Peyer's patch (tissue), 4 donors: ENCODE measurements around the gene OAS2. TPM values are rescaled to one million over a fixed set of nuclear protein-coding genes. Genes with fewer than 3 reads are reported as not detected.
A peak's percentile ranks its signal among the peaks of the same experiment; 100 is the strongest.

Experiments
- DNase-seq, 3 donors: peaks; one replicate each; pipeline ENCODE4 v3.0.0-alpha.2; 2017 to 2019
- H3K27ac ChIP-seq, 4 donors: fragments of 200-600 bp; sonication (generic); one replicate each; pipeline ENCODE4 v1.5.1; 2016 to 2019
- H3K27me3 ChIP-seq, 2 donors: fragments of 200-600 bp; sonication (generic); one replicate each; pipeline ENCODE4 v1.5.1; 2019
- H3K36me3 ChIP-seq, 3 donors: fragments of 200-600 bp; sonication (generic); one replicate each; pipeline ENCODE4 v1.5.1; 2016 to 2019
- H3K4me1 ChIP-seq, 4 donors: fragments of 200-600 bp; sonication (generic); one replicate each; pipeline ENCODE4 v1.5.1; 2016 to 2019
- H3K4me3 ChIP-seq, 4 donors: fragments of 200-600 bp; sonication (generic); 1 replicate in 3 of 4; 2 replicates in 1 of 4; pipeline ENCODE4 v1.5.1; 2016 to 2019; ENCODE audit warnings: mild to moderate bottlenecking in 1 of 4
- H3K9me3 ChIP-seq, 4 donors: fragments of 200-600 bp; sonication (generic); one replicate each; pipeline ENCODE4 v1.5.1; 2016 to 2019; ENCODE audit warnings: mild to moderate bottlenecking in 1 of 4
- POLR2A ChIP-seq, 2 donors: fragments of 450-650 bp; IDR thresholded peaks; one replicate each; pipeline ENCODE4 v1.5.1; 2017; ENCODE audit warnings: antibody characterized with exemption in 2 of 2, mild to moderate bottlenecking in 2 of 2, moderate library complexity in 2 of 2
- total RNA-seq, 4 donors: library from RNA; depleted of rRNA; stranded (reverse); fragments of >200 nt; gene quantifications; one replicate each; pipeline ENCODE4 v1.1.0, GENCODE V29; 2016
- TF ChIP-seq, protein P1 (sequence below), 6 experiments: fragments of 450-650 bp in 4 of 6; fragments of 200-600 bp in 2 of 6; sonication (generic) in 1 of 6; IDR thresholded peaks; one replicate each; pipeline ENCODE4 v1.5.1; 2017 to 2019; ENCODE audit warnings: antibody characterized with exemption in 6 of 6, mild to moderate bottlenecking in 3 of 6, moderate library complexity in 1 of 6

OAS2 gene
- total RNA-seq, 4 donors from 2014 or later = 1.3 to 18.2 (median 3.5) TPM

- Histone ChIP-seq H3K36me3 (peaks cover 0 to 28% (median 0%) of the 10 kb centered on the region in 3 donors), H3K9me3 (no peaks in the 10 kb centered on the region), H3K27ac (no peak overlapping the region), H3K27me3 (no peaks in the 10 kb centered on the region), H3K4me3 (no peak overlapping the region), H3K4me1 (no peaks in the 10 kb centered on the region)
- peak in 1 of 3 donors; percentile 22 for DNase-seq
- TF ChIP-seq POLR2A (IDR thresholded peaks at IDR 0.05) = no peak
- TF ChIP-seq, protein P1, sequence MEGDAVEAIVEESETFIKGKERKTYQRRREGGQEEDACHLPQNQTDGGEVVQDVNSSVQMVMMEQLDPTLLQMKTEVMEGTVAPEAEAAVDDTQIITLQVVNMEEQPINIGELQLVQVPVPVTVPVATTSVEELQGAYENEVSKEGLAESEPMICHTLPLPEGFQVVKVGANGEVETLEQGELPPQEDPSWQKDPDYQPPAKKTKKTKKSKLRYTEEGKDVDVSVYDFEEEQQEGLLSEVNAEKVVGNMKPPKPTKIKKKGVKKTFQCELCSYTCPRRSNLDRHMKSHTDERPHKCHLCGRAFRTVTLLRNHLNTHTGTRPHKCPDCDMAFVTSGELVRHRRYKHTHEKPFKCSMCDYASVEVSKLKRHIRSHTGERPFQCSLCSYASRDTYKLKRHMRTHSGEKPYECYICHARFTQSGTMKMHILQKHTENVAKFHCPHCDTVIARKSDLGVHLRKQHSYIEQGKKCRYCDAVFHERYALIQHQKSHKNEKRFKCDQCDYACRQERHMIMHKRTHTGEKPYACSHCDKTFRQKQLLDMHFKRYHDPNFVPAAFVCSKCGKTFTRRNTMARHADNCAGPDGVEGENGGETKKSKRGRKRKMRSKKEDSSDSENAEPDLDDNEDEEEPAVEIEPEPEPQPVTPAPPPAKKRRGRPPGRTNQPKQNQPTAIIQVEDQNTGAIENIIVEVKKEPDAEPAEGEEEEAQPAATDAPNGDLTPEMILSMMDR (IDR thresholded peaks at IDR 0.05) = no peak
Observed at GRCh38 chr12:113002676-113003075, 24.4 kb downstream of the OAS2 start.

GRCh38 chr12:113003636-113004035 lies 25.3 kb downstream of the OAS2 start:
- TF ChIP-seq POLR2A (IDR thresholded peaks at IDR 0.05) = no peak
- TF ChIP-seq, protein P1 (IDR thresholded peaks at IDR 0.05) = no peak
- Histone ChIP-seq H3K27me3 (no peaks in the 10 kb centered on the region), H3K36me3 (peaks cover 0 to 26% (median 0%) of the 10 kb centered on the region in 3 donors), H3K27ac (no peak overlapping the region), H3K9me3 (no peaks in the 10 kb centered on the region), H3K4me3 (no peak overlapping the region), H3K4me1 (no peaks in the 10 kb centered on the region)
- peak in 1 of 3 donors; percentile 21 for DNase-seq

DNA sequence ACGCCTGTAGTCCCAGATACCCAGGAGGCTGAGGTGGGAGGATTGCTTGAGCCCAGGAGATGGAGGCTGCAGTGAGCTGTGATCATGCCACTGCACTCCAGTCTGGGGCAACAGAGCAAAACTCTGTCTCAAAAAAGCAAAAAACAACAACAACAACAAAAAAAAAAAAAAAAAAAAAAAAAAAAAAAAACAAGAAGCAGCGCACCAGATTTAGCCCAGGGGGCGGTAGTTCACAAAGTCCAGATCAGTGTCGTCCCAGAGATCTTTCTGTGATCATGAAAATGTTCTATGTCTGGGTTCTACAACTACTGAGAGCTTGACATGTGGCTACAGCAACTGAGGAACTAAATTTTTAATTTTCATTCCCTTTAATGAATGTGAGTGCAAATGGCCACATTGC lies 27.4 kb downstream of the OAS2 start:
- peak in 1 of 3 donors; percentile 8 for DNase-seq
- H3K4me3 ChIP-seq = no peak overlapping the region
- no peak overlapping the region for H3K27ac ChIP-seq
- no peak for TF ChIP-seq POLR2A (IDR thresholded peaks at IDR 0.05)
- TF ChIP-seq, protein P1 (IDR thresholded peaks at IDR 0.05) = peak in 1 of 6 experiments; percentile 9
- no peaks in the 10 kb centered on the region for H3K9me3 ChIP-seq
- peaks cover 0 to 47% (median 0%) of the 10 kb centered on the region in 3 donors for H3K36me3 ChIP-seq
- no peaks in the 10 kb centered on the region for H3K4me1 ChIP-seq
- no peaks in the 10 kb centered on the region for H3K27me3 ChIP-seq

DNA sequence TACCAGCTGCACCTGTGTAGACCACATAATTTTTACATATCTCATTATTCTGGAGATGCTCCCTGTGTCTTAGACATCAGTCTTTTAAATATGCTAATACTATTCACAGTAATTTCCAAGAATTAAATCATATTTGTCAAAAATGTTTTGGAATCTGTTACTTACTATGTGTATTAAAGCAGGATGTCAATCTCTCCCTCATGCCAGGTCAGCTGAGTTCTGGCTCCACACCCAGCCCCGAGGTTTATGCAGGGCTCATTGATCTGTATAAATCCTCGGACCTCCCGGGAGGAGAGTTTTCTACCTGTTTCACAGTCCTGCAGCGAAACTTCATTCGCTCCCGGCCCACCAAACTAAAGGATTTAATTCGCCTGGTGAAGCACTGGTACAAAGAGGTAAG lies 27.9 kb downstream of the OAS2 start:
- Histone ChIP-seq H3K9me3 (peaks cover 0 to under 1% (median 0%) of the 10 kb centered on the region in 4 donors), H3K4me3 (no peak overlapping the region), H3K36me3 (peaks cover 0 to 48% (median 0%) of the 10 kb centered on the region in 3 donors), H3K27me3 (no peaks in the 10 kb centered on the region), H3K4me1 (no peaks in the 10 kb centered on the region), H3K27ac (no peak overlapping the region)
- peak in 1 of 3 donors; percentile 26 for DNase-seq
- no peak for TF ChIP-seq POLR2A (IDR thresholded peaks at IDR 0.05)
- TF ChIP-seq, protein P1 (IDR thresholded peaks at IDR 0.05) = no peak

- Histone ChIP-seq H3K36me3 (peaks cover 0 to 48% (median 0%) of the 10 kb centered on the region in 3 donors), H3K27ac (no peak overlapping the region), H3K27me3 (no peaks in the 10 kb centered on the region), H3K4me1 (no peaks in the 10 kb centered on the region), H3K9me3 (peaks cover 0 to 4% (median 0%) of the 10 kb centered on the region in 4 donors), H3K4me3 (no peak overlapping the region)
- peak in 1 of 3 donors; percentile 23 for DNase-seq
- no peak for TF ChIP-seq POLR2A (IDR thresholded peaks at IDR 0.05)
Observed at GRCh38 chr12:113006641-113007040, 28.3 kb downstream of the OAS2 start.

DNA sequence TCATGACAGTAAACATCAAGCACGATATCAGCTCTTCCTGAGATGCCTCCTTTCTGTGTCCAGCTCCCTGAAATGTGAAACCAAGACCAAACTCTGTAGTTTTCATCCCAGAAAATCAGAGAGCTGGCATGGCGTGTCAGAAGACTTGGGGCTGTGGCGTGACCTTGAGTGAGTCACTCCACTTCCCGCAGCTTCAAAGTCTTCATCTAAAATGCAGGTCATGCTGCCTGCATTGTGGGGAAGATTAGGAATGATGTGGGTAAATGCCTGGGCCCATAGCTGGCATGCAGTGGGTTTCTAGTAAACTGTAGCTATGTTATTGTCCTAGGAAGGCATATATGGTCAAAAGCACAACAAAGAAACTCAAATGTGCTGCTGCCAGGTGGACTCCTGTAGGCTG lies 28.8 kb downstream of the OAS2 start:
- H3K27ac ChIP-seq = no peak overlapping the region
- H3K4me1 ChIP-seq = no peaks in the 10 kb centered on the region
- no peak for TF ChIP-seq POLR2A (IDR thresholded peaks at IDR 0.05)
- TF ChIP-seq, protein P1 (IDR thresholded peaks at IDR 0.05) = no peak
- peaks cover 0 to 48% (median 0%) of the 10 kb centered on the region in 3 donors for H3K36me3 ChIP-seq
- H3K27me3 ChIP-seq = no peaks in the 10 kb centered on the region
- H3K4me3 ChIP-seq = no peak overlapping the region
- no peak for DNase-seq
- H3K9me3 ChIP-seq = peaks cover 0 to 4% (median 0%) of the 10 kb centered on the region in 4 donors
